HG03520 (cell line): ENCODE results near the gene CD59.
A peak's percentile ranks its signal among the peaks of the same experiment; 100 is the strongest.
"Not testable (repeated sequence)": the region's sequence is repeated elsewhere in the genome, so short reads cannot be mapped to it uniquely, and the experiment has no call there.

Source experiments
- ATAC-seq: cut with Tn5 transposase; IDR thresholded peaks from one replicate; pipeline ENCODE4 v1.9.1; 2021; ENCODE audit warnings: mild to moderate bottlenecking, moderate library complexity; ENCODE audit not compliant: unreplicated experiment

CD59 gene

GRCh38 chr11:33743291-33743690 is 7.1 kb upstream of the CD59 start:
- ATAC-seq: no peak

- ATAC-seq: no peak
These were observed 6.1 kb upstream of the CD59 start for GRCh38 chr11:33742249-33742851.

GRCh38 chr11:33741806-33742205 is 5.6 kb upstream of the CD59 start:
- ATAC-seq: no peak

- ATAC-seq: no peak
These were observed 1.2 kb upstream of the CD59 start for GRCh38 chr11:33737362-33737821.

- peak; percentile 38 for ATAC-seq
These were observed 714 bp downstream of the CD59 start for GRCh38 chr11:33735271-33736147.

DNA sequence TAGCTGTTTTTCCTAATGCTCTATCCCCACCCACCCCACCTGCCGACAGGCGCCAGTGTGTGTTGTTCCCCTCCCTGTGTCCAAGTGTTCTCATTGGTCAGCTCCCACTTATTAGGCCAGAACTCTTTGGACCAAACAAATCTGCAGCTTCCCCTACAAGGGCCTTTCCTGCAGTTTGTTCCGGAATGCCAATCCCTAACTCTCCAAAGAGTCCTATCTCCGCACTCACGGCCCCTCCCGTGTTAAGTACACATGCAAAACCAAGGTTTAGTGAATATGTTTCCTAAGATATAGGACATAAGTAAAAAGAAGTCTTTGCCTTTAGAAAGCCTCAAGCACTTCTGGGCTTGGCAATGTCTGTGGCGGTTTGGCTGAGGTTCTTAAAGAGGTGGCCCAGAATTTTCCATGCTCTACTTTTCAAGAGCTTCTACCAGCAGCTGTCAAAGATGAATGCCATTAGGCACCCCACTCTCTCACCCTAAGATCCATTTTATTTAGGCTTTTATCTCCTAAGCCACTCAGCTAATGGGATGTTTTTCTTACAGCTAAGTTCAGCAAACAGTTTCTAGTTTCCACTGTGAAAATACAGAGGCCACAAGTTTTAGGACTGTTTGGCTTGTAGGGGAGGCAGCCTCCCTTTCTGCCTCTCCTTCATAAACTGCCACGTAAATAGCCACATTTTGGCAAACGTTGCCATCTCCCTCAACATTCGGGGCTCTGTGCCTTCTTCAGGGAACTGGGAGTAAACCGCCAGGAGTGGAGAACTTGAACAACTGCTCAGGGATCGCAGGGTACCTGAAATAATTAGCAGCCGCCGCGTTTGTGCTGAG is 1.6 kb downstream of the CD59 start:
- no peak for ATAC-seq

DNA sequence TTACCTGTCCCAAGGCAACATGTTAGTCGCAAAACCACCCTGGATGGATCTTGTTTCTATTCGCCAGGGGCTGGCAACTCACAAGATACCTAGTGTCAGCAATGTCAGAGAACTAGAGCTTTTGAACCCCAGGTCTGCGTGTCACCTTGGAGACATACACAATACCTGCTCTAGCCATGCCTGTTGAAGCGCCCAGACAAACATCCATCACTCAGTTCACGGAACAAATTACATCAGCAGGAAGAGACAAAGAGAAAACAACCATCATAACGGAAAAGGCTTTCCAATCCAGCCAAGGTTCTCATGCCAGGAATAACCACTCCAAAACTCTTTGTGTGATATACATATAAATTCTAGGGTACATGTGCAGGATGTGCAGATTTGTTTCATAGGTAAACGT is 2.2 kb downstream of the CD59 start:
- no peak for ATAC-seq

DNA sequence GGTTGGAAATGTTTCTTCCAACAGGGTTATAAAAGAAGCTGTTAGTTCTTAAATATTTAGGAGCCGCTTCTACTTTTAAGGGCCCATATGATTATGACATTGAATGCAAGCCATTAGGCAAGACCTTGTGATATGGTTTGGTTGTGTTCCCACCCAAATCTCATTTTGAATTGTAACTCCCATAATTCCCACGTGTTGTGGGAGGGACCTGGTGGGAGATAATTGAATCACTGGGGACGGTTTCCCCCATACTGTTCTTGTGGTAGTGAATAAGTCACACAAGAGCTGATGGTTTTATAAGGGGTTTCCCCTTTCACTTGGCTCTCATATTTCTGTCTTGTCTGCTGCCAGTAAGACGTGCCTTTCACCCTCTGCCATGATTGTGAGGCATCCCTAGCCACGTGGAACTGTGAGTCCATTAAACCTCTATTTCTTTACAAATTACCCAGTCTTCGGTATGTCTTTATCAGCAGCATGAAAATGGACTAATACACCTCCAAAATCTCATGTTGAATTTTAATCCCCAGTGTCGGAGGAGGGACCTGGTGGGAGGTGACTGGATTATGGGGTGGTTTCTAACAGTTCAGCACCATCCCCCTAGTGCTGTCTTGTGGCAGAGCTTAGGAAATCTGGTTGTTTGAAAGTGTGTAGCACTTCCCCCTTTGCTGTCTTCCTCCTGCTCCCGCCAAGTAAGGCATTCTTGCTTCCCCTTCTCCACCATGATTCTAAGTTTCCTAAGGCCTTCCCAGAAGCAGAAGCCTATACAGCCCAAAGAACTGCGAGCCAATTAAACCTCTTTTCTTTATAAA is 4.3 kb downstream of the CD59 start:
- ATAC-seq: no peak

DNA sequence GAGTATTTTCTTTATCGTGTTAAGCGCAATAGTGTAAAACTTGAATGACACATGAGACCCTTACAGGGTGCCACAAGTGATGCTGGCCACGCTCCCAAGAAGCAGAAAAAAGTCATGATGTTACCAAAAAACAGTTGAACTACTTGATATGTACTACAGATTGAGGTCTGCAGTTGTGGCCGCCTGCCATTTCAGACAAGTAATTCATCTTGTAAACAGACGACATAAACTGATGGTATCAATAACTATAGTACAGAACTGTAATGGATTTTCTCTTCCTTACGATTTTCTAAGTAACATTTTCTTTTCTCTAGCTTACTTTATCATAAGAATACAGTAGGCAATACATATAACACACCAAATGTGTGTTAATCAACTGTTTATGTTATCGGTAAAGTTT is 5.5 kb downstream of the CD59 start:
- ATAC-seq: no peak

- not testable (repeated sequence) for ATAC-seq
These were observed 7.1 kb downstream of the CD59 start for GRCh38 chr11:33729072-33729664.

DNA sequence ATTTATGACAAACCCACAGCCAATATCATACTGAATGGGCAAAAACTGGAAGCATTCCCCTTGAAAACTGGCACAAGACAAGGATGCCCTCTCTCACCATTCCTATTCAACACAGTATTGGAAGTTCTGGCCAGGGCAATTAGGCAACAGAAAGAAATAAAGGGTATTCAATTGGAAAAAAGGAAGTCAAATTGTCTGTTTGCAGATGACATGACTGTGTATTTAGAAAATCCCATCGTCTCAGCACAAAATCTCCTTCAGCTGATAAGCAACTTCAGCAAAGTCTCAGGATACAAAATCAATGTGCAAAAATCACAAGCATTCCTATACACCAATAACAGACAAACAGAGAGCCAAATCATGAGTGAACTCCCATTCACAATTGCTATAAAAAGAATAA is 8.7 kb downstream of the CD59 start:
- ATAC-seq: not testable (repeated sequence)

- ATAC-seq: no peak
These were observed 10.7 kb downstream of the CD59 start for GRCh38 chr11:33725496-33725895.

DNA sequence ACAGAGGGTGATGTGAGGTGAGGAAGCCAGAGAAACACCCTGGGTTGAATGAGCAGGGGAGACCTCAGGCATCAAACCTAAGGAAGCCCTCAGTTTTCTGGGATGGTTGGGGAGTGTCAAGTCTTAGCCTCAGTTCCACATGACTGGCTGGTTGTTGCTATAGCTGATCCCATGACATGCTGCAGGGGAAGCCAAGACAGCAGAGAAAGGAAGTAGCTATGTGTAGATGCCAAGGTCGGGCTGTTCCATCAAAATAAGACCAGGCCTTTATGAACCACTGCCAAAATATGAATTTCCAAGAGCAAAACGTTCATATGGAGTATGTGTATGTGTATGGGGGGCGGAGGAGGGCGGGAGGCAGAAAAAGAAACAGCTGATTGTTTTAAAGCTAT is 11.6 kb downstream of the CD59 start:
- no peak for ATAC-seq

DNA sequence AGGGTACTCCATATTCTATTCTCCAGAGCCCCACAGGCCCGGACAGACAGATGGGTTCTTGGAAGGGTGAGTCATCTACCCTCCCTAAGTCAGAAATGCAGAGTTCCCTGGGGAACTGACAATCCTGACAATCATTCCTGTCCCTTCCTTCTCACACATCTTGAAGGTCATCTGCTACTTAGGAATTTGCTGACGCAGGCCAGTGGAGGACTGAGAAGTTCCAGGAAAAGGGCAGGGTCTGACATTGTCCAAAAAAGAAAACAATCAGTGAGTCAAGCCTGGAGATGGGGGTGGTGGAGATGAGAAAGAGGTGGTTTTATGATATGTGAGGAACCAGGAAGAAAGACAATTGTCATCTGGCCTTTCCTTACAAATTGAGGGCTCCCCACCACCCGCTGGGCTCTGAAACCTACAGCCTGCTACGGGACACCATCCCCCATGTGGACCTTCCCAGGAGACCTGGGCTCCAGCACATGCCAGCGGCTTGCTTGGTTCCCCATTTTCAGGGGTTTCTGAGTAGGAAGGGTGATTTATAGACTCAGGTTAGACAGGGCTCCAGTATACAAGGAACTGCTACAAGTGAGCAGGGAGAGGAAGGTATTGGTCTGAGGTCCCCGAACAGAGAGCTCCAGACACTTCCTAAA is 12.9 kb downstream of the CD59 start:
- no peak for ATAC-seq

- peak; percentile 85 for ATAC-seq
These were observed 13.5 kb downstream of the CD59 start for GRCh38 chr11:33722590-33723234.

GRCh38 chr11:33721984-33722383 is 14.2 kb downstream of the CD59 start:
- no peak for ATAC-seq

- ATAC-seq: no peak
These were observed 14.8 kb downstream of the CD59 start for GRCh38 chr11:33721426-33721825.

DNA sequence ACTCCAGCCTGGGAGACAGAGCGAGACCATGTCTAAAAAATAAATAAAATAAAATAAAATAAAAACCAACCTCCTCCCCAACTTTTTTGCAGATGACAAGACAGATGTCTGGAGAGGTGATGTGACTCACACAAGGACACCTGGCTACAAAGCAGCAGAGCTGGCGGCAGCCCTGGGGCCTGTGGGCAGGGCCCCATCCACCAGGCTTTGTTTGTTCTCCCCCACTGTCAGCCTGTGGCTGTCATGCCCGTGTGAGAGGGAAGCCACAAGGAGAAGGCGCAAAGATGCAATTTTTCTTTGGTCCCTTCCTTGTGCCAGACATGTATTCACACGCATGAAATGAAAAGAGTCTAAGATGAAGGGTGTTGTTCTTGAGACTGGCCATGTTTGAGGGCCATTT is 16.6 kb downstream of the CD59 start:
- ATAC-seq: no peak

GRCh38 chr11:33718440-33718839 is 17.8 kb downstream of the CD59 start:
- no peak for ATAC-seq
